Thyroid gland (tissue), 4 donors: ENCODE data around the gene MXD1. TPM values are rescaled to one million over a fixed set of nuclear protein-coding genes. Genes with fewer than 3 reads are reported as not detected.
"Not testable (repeated sequence)": the region's sequence is repeated elsewhere in the genome, so short reads cannot be mapped to it uniquely, and the experiment has no call there.

Source experiments
- DNase-seq, 2 donors: peaks; one replicate each; pipeline ENCODE4 v3.0.0-alpha.2; 2019
- H3K27ac ChIP-seq, 3 donors: fragments of 200-600 bp; sonication (generic); 1 replicate in 2 of 3; 2 replicates in 1 of 3; pipeline ENCODE4 v1.5.1; 2016 to 2019; ENCODE audit warnings: mild to moderate bottlenecking in 1 of 3, moderate library complexity in 1 of 3
- H3K27me3 ChIP-seq: fragments of 200-600 bp; sonication (generic); one replicate; pipeline ENCODE4 v1.5.1; 2019
- H3K36me3 ChIP-seq, 2 donors: fragments of 200-600 bp; sonication (generic); one replicate each; pipeline ENCODE4 v1.5.1; 2016 to 2019
- H3K4me1 ChIP-seq, 2 donors: fragments of 200-600 bp; sonication (generic); one replicate each; pipeline ENCODE4 v1.5.1; 2017 to 2019
- H3K4me3 ChIP-seq, 3 donors: fragments of 200-600 bp; sonication (generic); replicated peaks in 1 of 3; 1 replicate in 2 of 3; 2 replicates in 1 of 3; pipeline ENCODE4 v1.5.1; 2016; ENCODE audit warnings: mild to moderate bottlenecking in 1 of 3
- H3K9me3 ChIP-seq: fragments of 200-600 bp; sonication (generic); one replicate; pipeline ENCODE4 v1.5.1; 2017
- POLR2A ChIP-seq, 2 donors: fragments of 450-650 bp; IDR thresholded peaks; one replicate each; pipeline ENCODE4 v1.6.1; 2017; ENCODE audit warnings: antibody characterized with exemption in 2 of 2, mild to moderate bottlenecking in 2 of 2, moderate library complexity in 1 of 2
- WGBS, 2 donors: methylation state at CpG; one replicate each; pipeline ENCODE4 v1.1.5; 2017; 5-methylcytosine and 5-hydroxymethylcytosine counted together
- intact Hi-C: fragments of 100-400 bp; cut with DNase I; formaldehyde crosslinking; loops from one replicate; pipeline ENCODE4 v1.15.1; 2023
- total RNA-seq, 4 donors: library from RNA; depleted of rRNA; stranded (reverse); fragments of >200 nt; gene quantifications; one replicate each; pipeline ENCODE4 v1.2.3, GENCODE V29; 2016
- TF ChIP-seq, protein P1 (sequence below), 6 experiments: fragments of 200-600 bp in 3 of 6; fragments of 450-650 bp in 3 of 6; sonication (generic) in 3 of 6; IDR thresholded peaks; one replicate each; pipeline ENCODE4 v1.5.1; 2016 to 2019; ENCODE audit warnings: antibody characterized with exemption in 6 of 6, mild to moderate bottlenecking in 2 of 6, inconsistent platforms in 1 of 6, moderate library complexity in 1 of 6

MXD1 gene
- total RNA-seq, 4 donors from 2014 or later = 11.3 to 17.9 (median 13.0) TPM

DNA sequence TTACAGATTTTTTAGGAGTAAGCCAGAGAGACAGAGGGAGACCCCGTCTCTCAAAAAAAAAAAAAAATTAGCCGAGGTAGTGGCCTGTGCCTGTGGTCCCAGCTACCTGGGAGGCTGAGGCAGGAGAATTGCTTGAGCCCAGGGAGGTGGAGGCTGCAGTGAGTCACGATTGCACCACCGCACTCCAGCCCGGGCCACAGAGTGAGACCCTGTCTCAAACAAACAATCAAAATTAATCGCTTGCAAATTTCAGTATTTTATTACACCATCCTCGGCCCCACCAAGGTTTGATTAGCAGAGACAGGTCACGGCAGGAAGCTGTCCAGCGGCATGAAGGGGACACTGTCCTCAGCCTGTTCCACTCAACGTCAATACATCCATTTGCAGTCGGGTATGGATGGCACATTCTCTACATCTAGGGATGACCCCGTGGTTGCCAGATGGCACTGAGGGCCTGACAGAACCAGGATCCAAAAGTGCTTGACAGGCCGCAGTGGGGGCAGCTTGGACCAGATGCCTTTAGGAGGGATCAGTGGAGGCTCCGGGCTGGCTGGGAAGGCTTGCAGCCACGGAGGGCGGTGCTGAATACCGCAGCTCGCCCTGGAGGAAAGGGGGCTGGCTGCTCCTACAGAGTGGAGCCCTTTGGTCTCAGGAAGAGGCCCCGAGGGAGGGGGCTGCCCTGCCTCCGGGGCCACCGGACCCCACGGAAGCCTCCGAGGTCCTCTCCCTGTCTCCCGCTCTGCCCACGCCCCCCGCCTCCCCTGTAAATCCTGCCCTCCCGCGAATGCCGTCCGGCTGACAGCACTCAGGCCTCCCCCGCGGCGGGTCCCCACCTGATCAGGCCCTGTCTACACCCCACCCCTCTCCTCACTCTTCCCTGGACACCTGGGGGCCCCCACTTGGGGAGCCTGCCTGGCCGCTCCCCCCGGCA lies 33.4 kb downstream of the MXD1 start:
- intact Hi-C loops = no loop called here
- no peak overlapping the region for H3K4me3 ChIP-seq
- DNase-seq = no peak
- TF ChIP-seq, protein P1, sequence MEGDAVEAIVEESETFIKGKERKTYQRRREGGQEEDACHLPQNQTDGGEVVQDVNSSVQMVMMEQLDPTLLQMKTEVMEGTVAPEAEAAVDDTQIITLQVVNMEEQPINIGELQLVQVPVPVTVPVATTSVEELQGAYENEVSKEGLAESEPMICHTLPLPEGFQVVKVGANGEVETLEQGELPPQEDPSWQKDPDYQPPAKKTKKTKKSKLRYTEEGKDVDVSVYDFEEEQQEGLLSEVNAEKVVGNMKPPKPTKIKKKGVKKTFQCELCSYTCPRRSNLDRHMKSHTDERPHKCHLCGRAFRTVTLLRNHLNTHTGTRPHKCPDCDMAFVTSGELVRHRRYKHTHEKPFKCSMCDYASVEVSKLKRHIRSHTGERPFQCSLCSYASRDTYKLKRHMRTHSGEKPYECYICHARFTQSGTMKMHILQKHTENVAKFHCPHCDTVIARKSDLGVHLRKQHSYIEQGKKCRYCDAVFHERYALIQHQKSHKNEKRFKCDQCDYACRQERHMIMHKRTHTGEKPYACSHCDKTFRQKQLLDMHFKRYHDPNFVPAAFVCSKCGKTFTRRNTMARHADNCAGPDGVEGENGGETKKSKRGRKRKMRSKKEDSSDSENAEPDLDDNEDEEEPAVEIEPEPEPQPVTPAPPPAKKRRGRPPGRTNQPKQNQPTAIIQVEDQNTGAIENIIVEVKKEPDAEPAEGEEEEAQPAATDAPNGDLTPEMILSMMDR (IDR thresholded peaks at IDR 0.05) = no peak
- TF ChIP-seq POLR2A (IDR thresholded peaks at IDR 0.05) = no peak
- H3K9me3 ChIP-seq = no peaks in the 10 kb centered on the region
- 50% methylated on average over 29 to 33 of the region's 35 CpGs for WGBS, 2 donors
- no peaks in the 10 kb centered on the region for H3K4me1 ChIP-seq
- H3K36me3 ChIP-seq = no peaks in the 10 kb centered on the region
- H3K27me3 ChIP-seq = no peaks in the 10 kb centered on the region
- H3K27ac ChIP-seq = no peak overlapping the region

DNA sequence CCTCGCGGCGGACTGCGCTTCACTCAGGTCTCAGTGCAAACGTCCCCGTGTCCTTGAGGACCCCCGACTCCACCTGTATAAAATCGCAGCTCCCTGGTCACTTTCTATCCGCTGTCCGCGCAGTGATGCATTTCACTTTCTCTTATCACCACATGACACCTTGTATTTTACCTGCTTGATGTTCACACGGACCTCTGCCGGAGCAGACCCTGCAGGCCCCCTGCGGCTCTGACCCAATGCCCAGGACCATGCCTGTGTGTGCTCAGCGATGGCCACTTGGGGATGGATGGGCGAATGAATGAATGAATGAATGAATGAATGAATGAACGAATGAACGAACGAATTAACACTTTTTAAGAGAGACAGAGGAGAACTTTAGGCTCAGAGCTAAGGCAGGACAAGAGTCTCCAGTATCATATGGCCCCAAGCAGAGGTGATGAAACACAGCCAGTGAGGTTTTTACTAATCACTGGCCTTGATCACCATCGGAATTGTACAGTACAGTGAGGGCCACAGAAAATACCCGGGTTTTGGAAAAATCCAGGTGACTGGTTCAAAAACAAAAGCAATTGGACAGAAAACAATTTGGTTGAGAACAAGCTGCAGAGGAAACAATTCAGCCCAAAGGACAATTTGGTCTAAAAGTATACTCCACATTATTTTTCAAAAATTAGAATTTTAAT lies 34.2 kb downstream of the MXD1 start:
- WGBS, 2 donors = 62 to 76% methylated on average over 21 of the region's 21 CpGs
- TF ChIP-seq POLR2A (IDR thresholded peaks at IDR 0.05) = no peak
- TF ChIP-seq, protein P1 (IDR thresholded peaks at IDR 0.05) = no peak
- no peaks in the 10 kb centered on the region for H3K9me3 ChIP-seq
- no peak for DNase-seq
- H3K4me1 ChIP-seq = no peaks in the 10 kb centered on the region
- H3K36me3 ChIP-seq = no peaks in the 10 kb centered on the region
- no peak overlapping the region for H3K27ac ChIP-seq
- no peak overlapping the region for H3K4me3 ChIP-seq
- H3K27me3 ChIP-seq = no peaks in the 10 kb centered on the region
- intact Hi-C loops = no loop called here

DNA sequence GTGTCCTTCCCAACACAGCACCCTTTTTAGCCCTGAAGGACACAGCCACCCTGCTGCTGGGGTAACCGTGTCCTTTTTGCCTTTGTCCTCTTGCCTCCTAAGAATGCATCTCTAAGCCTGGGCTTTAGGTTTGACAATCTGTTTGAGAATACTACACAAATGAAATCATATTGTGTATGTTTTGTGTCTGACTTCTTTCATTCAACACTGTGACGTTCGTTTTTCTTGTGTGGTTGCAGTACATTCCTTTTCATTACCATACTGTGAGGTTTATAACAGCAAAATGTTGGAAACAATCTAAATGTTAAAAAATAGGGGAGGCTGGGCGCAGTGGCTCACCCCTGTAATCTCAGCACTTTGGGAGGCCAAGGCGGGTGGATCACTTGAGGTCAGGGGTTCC lies 35.3 kb downstream of the MXD1 start:
- TF ChIP-seq POLR2A (IDR thresholded peaks at IDR 0.05) = no peak
- TF ChIP-seq, protein P1 (IDR thresholded peaks at IDR 0.05) = no peak
- no peaks in the 10 kb centered on the region for H3K36me3 ChIP-seq
- no peak for DNase-seq
- WGBS, 2 donors = 80% methylated on average over 5 of the region's 5 CpGs
- no peaks in the 10 kb centered on the region for H3K4me1 ChIP-seq
- H3K4me3 ChIP-seq = no peak overlapping the region
- H3K9me3 ChIP-seq = no peaks in the 10 kb centered on the region
- H3K27me3 ChIP-seq = no peaks in the 10 kb centered on the region
- intact Hi-C loops = no loop called here
- no peak overlapping the region for H3K27ac ChIP-seq

DNA sequence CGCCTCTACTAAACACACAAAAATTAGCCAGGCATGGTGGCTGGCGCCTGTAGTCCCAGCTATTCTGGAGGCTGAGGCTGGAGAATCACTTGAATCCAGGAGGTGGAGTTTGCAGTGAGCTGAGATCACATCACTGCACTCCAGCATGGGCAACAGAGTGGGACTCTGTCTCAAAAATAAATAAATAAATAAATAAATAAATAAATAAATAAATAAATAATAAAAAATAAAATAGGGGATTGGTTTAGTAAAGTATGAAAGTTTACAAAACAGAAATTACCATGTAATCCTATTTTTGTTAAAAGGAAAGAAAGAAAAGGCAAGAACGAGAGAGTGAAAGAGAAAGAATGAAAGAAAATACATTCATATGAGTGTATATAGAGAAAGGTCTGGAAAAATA lies 35.8 kb downstream of the MXD1 start:
- H3K4me1 ChIP-seq, H3K36me3 ChIP-seq, DNase-seq, H3K27me3 ChIP-seq, H3K27ac ChIP-seq, H3K4me3 ChIP-seq, intact Hi-C loops, H3K9me3 ChIP-seq: not testable (repeated sequence)
- WGBS, 2 donors = 87 to 93% methylated on average over 3 of the region's 3 CpGs

DNA sequence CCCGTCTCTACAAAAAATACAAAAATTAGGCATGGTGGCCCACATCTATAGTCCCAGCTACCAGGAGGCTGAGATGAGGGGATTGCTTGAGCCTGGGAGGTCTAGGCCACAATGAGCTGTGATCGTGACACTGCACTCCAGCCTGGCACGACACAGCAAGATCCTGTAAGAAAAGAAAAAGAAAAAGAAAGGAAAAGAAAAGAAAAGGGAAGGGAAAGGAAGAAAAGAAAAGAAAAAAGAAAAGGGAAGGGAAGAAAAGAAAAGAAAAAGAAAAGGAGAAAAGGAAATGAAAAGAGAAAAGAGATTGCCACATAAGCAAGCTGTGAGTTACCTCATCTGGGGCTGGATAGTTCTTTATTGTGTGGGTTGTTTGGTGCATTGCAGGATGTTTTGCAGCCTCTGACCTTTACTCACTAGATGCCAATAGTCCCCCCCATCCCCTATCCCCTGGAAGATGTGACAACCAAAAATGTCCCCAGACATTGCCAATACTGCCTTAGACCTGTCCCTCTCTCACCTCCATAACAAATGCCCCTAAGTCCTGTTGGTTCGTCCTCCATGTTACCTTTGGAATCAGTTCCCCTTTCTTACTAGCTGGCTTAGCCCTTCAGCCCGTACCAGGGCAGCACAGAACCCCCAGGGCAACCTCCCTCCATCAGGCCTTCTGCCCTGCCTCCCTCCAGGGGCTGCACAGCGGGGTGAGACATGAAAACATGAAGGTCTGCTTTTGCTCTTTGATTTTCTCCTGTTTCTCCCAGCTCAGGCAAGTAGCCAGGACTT lies 37.6 kb downstream of the MXD1 start:
- H3K9me3 ChIP-seq = no peaks in the 10 kb centered on the region
- no peaks in the 10 kb centered on the region for H3K27me3 ChIP-seq
- intact Hi-C loops = no loop called here
- H3K4me3 ChIP-seq = no peak overlapping the region
- 87% methylated on average over 6 of the region's 6 CpGs for WGBS, 2 donors
- no peak overlapping the region for H3K27ac ChIP-seq
- H3K4me1 ChIP-seq = no peaks in the 10 kb centered on the region
- no peaks in the 10 kb centered on the region for H3K36me3 ChIP-seq
- no peak for TF ChIP-seq POLR2A (IDR thresholded peaks at IDR 0.05)
- TF ChIP-seq, protein P1 (IDR thresholded peaks at IDR 0.05) = no peak
- no peak for DNase-seq
